A673 (cell line): ENCODE data around the gene DACT1. TPM values are rescaled to one million over a fixed set of nuclear protein-coding genes. Genes with fewer than 3 reads are reported as not detected.

ENCODE experiments used
- BruUV-seq: library from RNA; stranded (reverse); fragments of 400-500 nt; replicated peaks from 2 replicates; lab custom pipeline; 2021; lab: Mats Ljungman, UMichigan
- CTCF ChIA-PET: fragments of 300-600 bp; sonication (Branson Sonifier 250); formaldehyde crosslinking; loops from one replicate; lab custom pipeline; 2022; ENCODE audit warnings: antibody characterized with exemption; lab: Charles Lee
- POLR2A ChIA-PET: fragments of 300-600 bp; sonication (Branson Sonifier 250); formaldehyde crosslinking; loops from one replicate; lab custom pipeline; 2022; ENCODE audit warnings: antibody characterized with exemption; ENCODE audit not compliant: low non-redundant PET; lab: Charles Lee
- DNase-seq: peaks from one replicate; pipeline ENCODE4 v3.0.0-alpha.2; 2015; ENCODE audit warnings: low spot score
- H3K27ac ChIP-seq: fragments of 200-600 bp; sonication (generic); 2 replicates; pipeline ENCODE4 v1.5.1; 2016; ENCODE audit warnings: mixed run types, low read depth, mild to moderate bottlenecking, mixed read lengths, antibody characterized with exemption, low read length; ENCODE audit not compliant: poor library complexity, severe bottlenecking
- H3K27me3 ChIP-seq: fragments of 200-600 bp; sonication (generic); replicated peaks from 2 replicates; pipeline ENCODE4 v1.6.1; 2017; ENCODE audit warnings: mixed run types, low read depth, mild to moderate bottlenecking, mixed read lengths, antibody characterized with exemption, low read length; ENCODE audit not compliant: insufficient read depth, poor library complexity
- H3K36me3 ChIP-seq: fragments of 200-600 bp; sonication (generic); 2 replicates; pipeline ENCODE4 v1.6.1; 2016; ENCODE audit warnings: mixed run types, mild to moderate bottlenecking, mixed read lengths, antibody characterized with exemption, low read length; ENCODE audit not compliant: insufficient read depth, poor library complexity, severe bottlenecking
- H3K4me1 ChIP-seq: fragments of 200-600 bp; sonication (generic); 2 replicates; pipeline ENCODE4 v1.6.1; 2017; ENCODE audit warnings: mixed run types, mild to moderate bottlenecking, mixed read lengths, antibody characterized with exemption, low read length; ENCODE audit not compliant: insufficient read depth, poor library complexity, severe bottlenecking
- H3K4me3 ChIP-seq: fragments of 200-600 bp; sonication (generic); 2 replicates; pipeline ENCODE4 v1.5.1; 2016; ENCODE audit warnings: low read depth, mixed run types, mild to moderate bottlenecking, mixed read lengths, low read length; ENCODE audit not compliant: poor library complexity, severe bottlenecking
- H3K9me3 ChIP-seq: fragments of 200-600 bp; sonication (generic); 2 replicates; pipeline ENCODE4 v1.6.1; 2016; ENCODE audit warnings: mixed run types, low read depth, mild to moderate bottlenecking, mixed read lengths, antibody characterized with exemption, low read length; ENCODE audit not compliant: poor library complexity, severe bottlenecking
- CTCF ChIP-seq: fragments of 300-800, 200-600 bp; sonication (generic); conservative IDR thresholded peaks from 2 replicates; pipeline ENCODE4 v1.5.1; 2017; ENCODE audit warnings: low read depth, mild to moderate bottlenecking, antibody characterized with exemption, low read length, moderate library complexity, mixed read lengths
- EZH2 ChIP-seq: fragments of 200-600 bp; sonication (generic); IDR thresholded peaks from 2 replicates; pipeline ENCODE4 v1.6.1; 2017; ENCODE audit warnings: borderline replicate concordance, low read depth, mild to moderate bottlenecking, mixed read lengths, antibody characterized with exemption, low read length; ENCODE audit not compliant: poor library complexity, severe bottlenecking
- intact Hi-C: fragments of 100-400 bp; cut with micrococcal nuclease; formaldehyde crosslinking; loops from one replicate; pipeline ENCODE4 v1.10.0; 2022; ENCODE audit not compliant: unreplicated experiment
- total RNA-seq: library from RNA; stranded (reverse); gene quantifications from 2 replicates; pipeline ENCODE4 v1.2.3, GENCODE V29; 2021

The DACT1 gene
- total RNA-seq, 1 experiment from 2014 or later: 5.1 TPM

- ChIA-PET CTCF (interaction anchor here (0.7 kb wide), 1 partner anchor 139 kb away, joined by 3 read pairs; no protein-coding TSS in a partner anchor), POLR2A (no interaction called here)
- H3K36me3 ChIP-seq: no peaks in the 10 kb centered on the region
- H3K9me3 ChIP-seq: no peaks in the 10 kb centered on the region
- peaks cover 3% of the 10 kb centered on the region for H3K27me3 ChIP-seq
- H3K4me1 ChIP-seq: peaks cover 11% of the 10 kb centered on the region
- peak; percentile 85 for TF ChIP-seq CTCF
- no peak for TF ChIP-seq EZH2
- H3K27ac ChIP-seq: no peak overlapping the region
- intact Hi-C loops: loop anchor here (1.0 to 5.0 kb wide), 4 partner anchors 379 to 533 kb away; no protein-coding TSS in a partner anchor
- BruUV-seq: no TSS peak
- peak; percentile 86 for DNase-seq
- peak overlapping the region; percentile 62 for H3K4me3 ChIP-seq
Measured at GRCh38 chr14:58639842-58640484, 2.2 kb downstream of the DACT1 start.

- Histone ChIP-seq H3K27me3 (no peaks in the 10 kb centered on the region), H3K27ac (no peak overlapping the region), H3K4me3 (no peak overlapping the region), H3K9me3 (no peaks in the 10 kb centered on the region), H3K4me1 (peaks cover 11% of the 10 kb centered on the region), H3K36me3 (no peaks in the 10 kb centered on the region)
- ChIA-PET CTCF (no interaction called here), POLR2A (no interaction called here)
- TF ChIP-seq EZH2 (no peak), CTCF (no peak)
- no TSS peak for BruUV-seq
- intact Hi-C loops: loop anchor here (1.0 to 2.0 kb wide), 2 partner anchors 378 to 414 kb away; no protein-coding TSS in a partner anchor
- DNase-seq: no peak
Measured at GRCh38 chr14:58640959-58641358, 3.2 kb downstream of the DACT1 start.

- ChIA-PET POLR2A (no interaction called here), CTCF (no interaction called here)
- no peak for TF ChIP-seq EZH2
- peak; percentile 46 for TF ChIP-seq CTCF
- no peaks in the 10 kb centered on the region for H3K9me3 ChIP-seq
- BruUV-seq: no TSS peak
- intact Hi-C loops: loop anchor here (2.0 kb wide), 1 partner anchor 377 kb away; no protein-coding TSS in a partner anchor
- no peaks in the 10 kb centered on the region for H3K27me3 ChIP-seq
- H3K4me3 ChIP-seq: no peak overlapping the region
- no peaks in the 10 kb centered on the region for H3K36me3 ChIP-seq
- H3K27ac ChIP-seq: no peak overlapping the region
- DNase-seq: no peak
- peaks cover 11% of the 10 kb centered on the region for H3K4me1 ChIP-seq
Measured at GRCh38 chr14:58641509-58641908, 3.7 kb downstream of the DACT1 start.
